NCI-H1048 (cell line): ENCODE measurements around the gene DLGAP5.

ENCODE experiments used
- DNase-seq: peaks from one replicate; lab custom pipeline; 2025; lab: John Stamatoyannopoulos, UW

Gene DLGAP5

DNA sequence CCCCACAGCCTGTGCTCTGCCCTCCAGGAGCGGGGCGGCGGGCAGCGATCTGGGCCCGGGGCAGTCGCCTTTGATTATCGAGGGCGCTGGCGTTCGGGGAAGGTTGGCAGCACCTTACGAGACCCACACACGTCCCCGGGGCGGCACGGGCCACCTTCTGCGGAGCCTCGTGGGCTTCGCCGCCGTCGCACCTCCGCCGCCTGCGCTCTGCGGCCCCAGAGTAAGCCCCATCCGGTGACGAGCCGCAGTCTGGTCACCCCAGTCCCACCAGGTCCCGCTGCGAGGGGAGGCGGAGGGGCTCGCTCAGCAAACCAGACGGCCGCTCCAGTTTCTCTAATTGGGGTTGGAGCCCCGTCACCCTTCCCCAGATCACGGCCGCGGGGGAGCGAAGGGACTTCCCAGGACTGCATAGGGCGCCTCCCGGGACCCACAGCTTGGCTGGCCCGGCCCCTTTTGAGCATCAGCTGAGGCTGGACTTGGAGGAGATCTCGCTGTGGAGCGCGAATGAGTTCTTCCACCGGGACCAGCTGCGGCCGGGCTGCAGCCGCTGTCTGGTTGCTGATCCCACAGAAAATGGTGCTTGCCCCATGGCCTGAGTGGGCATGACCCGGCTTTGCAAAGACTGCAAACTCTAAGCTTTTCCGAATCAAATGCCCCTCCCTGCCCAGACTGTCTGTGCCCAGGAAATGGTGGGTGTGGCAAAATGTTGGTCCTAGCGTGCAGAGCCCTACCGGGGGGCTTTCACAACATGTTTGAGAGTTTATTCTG is 61.8 kb downstream of the DLGAP5 start:
- DNase-seq: no peak

DNA sequence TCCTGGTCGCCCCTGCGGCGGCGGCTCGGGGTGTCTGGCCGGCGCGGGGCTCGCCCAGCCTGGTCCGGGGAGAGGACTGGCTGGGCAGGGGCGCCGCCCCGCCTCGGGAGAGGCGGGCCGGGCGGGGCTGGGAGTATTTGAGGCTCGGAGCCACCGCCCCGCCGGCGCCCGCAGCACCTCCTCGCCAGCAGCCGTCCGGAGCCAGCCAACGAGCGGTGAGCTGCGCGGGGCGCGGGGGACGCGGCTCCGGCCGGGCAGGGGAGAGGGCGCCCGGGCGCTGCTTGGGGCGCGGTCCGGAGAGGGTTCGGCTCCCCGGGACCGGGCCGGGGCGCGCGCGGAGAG is 62.3 kb downstream of the DLGAP5 start, which contains the start of gene LGALS3:
TSS of gene LGALS3 (plus strand) at position 167 of the 342 bp plus-strand sequence. CDS start 8,122 bp downstream, outside the sequence.
- DNase-seq: peak; percentile 41

GRCh38 chr14:55128386-55129085 is 62.8 kb downstream of the DLGAP5 start:
- DNase-seq: no peak

DNA sequence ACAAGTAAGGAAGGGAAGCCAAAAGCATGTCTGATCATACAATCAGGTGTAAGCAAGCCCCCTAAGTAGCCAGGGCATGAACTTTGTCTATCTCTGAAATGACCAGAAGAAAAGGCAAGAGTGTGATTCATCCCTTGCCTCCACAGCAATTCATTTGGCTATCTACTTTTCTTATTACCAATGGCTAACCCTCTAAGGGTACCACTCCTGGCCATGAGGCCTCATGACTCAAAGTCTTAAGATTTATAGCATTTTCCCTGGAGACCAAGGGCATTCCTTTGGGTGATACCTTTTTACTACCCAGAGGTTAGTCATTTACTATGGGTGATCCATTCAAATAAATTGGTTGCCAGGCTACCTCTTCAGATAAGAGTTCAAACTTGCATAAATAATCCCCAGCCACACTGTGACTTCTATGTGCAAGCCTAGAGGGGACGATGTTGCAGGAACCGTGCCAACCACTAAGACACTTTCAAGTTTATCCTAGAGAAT is 63.9 kb downstream of the DLGAP5 start:
- no peak for DNase-seq

- DNase-seq: no peak
Observed at GRCh38 chr14:55126932-55127459, 64.4 kb downstream of the DLGAP5 start.

DNA sequence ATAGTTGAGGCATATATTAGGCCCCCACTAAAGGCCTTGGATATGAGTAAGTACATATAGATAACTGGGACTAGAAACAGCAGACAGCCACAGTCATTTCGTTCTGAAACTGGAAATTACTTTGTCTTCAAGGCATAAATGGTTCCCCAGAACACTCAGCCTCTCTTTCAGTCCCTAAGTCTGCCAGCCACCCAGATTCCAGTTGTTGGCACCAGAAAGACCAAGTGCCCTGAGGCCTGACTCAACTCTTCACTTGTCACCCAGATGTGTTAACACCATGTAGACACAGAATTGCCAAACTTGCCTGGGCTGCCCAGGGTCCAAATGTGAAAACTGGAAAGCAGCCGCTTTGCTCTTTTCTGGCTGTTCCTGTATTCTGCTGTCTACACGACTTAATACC is 65.4 kb downstream of the DLGAP5 start:
- no peak for DNase-seq

- no peak for DNase-seq
Observed at GRCh38 chr14:55125403-55125802, 66.0 kb downstream of the DLGAP5 start.

DNA sequence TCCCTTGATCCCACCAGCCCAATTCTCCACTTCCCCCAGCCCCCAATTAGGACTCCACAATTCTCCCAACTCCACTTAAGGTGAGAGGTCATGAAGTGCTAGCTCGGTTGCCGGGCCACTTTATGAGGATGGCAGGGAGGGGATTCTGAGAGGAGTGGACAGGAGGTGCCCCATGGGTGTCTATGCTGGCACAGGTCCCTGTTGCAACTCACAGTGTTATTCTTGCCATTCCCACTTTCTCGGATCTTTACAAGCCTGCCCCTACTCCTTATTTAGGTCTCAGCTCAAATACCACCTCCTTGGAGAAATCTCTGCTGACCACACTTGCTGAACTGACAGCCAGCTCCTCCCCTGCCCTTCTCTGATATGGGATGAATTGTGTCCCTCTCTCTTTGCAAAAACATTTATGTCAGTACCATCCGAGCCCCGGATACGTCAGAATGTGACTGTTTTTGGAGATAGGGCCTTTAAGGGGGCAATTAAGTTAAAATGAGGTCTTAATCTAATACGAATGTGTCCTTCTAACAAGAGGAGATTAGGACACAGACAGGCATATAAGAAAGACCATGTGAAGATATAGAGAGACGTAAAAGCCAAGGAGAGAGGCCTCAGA is 66.5 kb downstream of the DLGAP5 start:
- no peak for DNase-seq

- no peak for DNase-seq
Observed at GRCh38 chr14:55123852-55124639, 67.3 kb downstream of the DLGAP5 start.

GRCh38 chr14:55123101-55123500 is 68.3 kb downstream of the DLGAP5 start:
- DNase-seq: no peak

GRCh38 chr14:55122440-55122986 is 68.9 kb downstream of the DLGAP5 start:
- DNase-seq: no peak

- no peak for DNase-seq
Observed at GRCh38 chr14:55121628-55122439, 69.6 kb downstream of the DLGAP5 start.

DNA sequence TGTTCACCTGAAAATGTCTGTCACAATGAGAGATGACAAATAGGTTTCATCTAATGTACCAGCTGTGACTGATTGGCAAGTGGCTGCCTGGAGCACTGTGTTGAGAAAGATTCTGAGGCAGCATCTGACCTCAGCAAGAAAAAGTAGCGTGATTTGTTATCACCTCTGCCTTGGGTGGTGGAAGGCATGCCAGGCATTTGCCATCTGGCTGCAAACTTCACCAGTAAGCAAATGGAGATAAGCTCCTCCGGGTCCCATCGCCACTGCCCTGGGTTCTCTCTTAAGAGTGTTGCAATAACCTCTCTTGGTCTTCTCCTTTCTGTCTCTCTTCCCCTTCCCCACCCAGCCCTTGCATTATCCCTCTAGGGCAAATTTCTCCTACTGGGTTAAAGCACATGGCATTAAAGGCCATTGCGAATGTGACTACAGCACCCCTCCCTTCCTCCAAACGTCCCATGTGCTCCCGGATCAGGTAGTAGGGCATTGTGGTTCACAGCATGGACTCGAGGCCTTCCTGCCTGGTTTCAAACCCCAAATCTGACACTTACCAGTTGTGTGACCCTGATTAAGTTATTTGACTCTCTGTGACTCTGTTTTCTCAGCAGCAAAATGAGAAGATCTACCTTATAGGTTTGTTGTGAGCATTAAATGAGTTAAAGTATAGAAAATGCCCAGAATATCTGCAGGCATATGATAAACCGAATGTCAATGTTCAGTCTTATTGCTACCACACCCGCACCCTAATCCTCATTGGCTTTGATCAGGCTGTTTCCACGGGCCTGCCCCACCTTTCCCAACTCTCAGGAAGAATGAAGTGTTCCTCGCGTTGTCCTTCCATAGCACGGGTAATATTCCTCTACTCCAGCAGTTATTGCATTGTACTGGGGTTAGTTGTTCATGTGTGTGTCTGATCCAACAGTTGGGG is 70.6 kb downstream of the DLGAP5 start:
- DNase-seq: no peak

GRCh38 chr14:55118761-55119160 is 72.6 kb downstream of the DLGAP5 start:
- DNase-seq: no peak

DNA sequence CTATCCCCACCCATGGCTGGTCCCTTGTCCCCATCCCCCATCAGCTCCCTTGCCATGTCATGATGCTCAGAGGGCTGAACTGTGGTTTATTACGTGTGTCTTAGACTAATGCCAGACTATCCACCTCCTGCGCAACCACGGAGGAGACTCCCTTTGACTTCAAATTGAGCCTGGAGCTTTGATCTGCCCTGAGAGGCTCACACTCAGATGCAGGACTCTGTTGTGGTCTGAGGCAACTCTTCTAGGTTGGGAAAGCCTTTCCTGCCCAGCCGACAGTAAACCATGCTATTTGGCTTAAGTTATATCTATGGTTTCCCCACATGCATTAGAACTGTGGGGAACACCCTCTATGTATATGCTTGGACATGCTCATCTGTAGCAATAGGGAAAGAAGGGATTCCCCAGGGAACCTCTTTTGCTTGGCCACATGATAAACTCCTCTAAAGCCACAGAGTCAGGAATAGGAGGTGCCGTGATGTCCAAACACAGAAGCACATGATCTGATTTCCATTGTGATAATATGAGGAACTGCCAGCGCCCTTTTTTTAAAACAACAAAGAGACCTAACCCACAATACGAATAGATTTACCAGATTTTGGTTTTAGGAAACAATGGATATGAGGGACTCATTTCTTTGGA is 73.5 kb downstream of the DLGAP5 start:
- DNase-seq: no peak

DNA sequence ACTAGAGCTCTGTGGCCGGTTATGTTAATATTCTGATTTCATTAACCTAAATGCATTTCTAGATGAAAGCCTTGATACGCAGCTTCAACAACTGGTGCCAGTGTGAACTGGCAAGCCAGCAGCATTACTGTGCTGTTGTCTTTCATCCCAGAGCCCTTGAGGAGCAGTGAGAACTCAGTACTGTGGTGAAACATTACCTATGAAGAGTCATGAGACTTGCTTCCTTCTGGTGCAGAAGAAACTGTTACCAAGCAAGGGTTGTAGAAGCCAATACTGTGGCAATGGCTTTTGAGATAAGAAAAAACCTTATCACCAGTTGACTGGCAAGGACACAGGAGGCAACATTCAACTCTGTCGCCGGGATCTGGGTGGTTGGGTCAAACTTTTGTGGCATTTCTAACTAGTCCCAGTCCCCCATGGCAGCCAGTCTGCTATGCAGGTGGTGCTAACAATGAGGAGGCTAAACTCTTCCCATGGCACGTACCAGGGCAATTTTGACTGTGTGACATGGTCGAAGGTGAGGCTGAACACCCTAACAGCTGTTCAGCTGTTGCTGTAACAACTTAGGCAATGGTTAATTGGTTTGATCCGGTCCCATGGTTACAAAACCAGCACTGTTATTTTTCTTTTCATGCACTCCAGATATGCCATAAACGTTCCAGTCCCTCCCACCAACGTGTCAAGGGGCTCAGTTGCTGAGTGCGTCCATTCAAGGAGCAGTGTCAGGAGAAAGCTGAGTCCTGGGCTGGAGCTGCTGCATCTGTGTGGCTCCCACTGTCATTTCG is 74.9 kb downstream of the DLGAP5 start:
- DNase-seq: no peak

DNA sequence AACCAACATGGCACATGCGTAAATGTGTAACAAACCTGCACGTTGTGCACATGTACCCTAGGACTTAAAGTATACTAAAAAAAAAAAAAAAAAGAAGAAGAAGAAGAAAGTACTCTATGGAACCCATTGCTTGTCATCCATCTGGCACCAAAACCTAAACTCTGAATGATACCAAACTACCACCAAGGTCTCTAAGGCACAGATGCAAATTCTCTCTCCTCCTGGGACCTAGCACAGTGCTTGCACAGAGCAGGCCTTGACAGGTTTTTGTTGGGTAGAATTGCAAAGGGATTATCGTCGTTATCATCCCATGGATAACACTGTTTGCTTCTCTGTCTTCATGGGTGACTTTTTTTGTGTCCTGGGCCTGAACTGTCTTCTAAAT is 75.5 kb downstream of the DLGAP5 start:
- DNase-seq: no peak

GRCh38 chr14:55115460-55115859 is 75.9 kb downstream of the DLGAP5 start:
- DNase-seq: no peak
